Measurements from ENCODE around the gene FRA10AC1. TPM values are rescaled to one million over a fixed set of nuclear protein-coding genes. Genes with fewer than 3 reads are reported as not detected.

FRA10AC1 gene
- total and polyA plus RNA-seq, 2 of the 4 experiments (the other 2 are of a cell fraction), result 1.6 to 4.9 TPM

GRCh38 chr10:93723153-93723552 lies 20.8 kb upstream of the FRA10AC1 start:
- BruUV-seq (replicated peaks), result no TSS peak
- no peak overlapping the region for H2AK9ac ChIP-seq (replicated peaks; ENCODE audit: low read depth, low read length, poor library complexity)
- dilution Hi-C loops (cut with HindIII; ENCODE audit: low sequenced_read_pairs, unreplicated experiment), result no loop called here

More at GRCh38 chr10:93723153-93723552, 20.8 kb upstream of the FRA10AC1 start:
- Histone ChIP-seq H3K9me3 (ENCODE audit: control insufficient read depth, insufficient read depth, low read length) (no peaks in the 10 kb centered on the region), H2AFZ (replicated peaks; ENCODE audit: low read length, poor library complexity) (no peak overlapping the region), H2BK20ac (ENCODE audit: low read depth, low read length) (no peak overlapping the region), H2BK5ac (ENCODE audit: low read depth, low read length, poor library complexity, severe bottlenecking) (no peak overlapping the region), H3K4me1 (ENCODE audit: control insufficient read depth, insufficient read depth, low read length) (no peaks in the 10 kb centered on the region), H3K4me3 (ENCODE audit: insufficient read depth, low read depth, low read length) (no peak overlapping the region), H3K4ac (ENCODE audit: low read depth, low read length) (no peak overlapping the region), H3K56ac (ENCODE audit: extremely low read depth, insufficient read depth, low read length) (no peak overlapping the region), H3K4me2 (ENCODE audit: low read depth, low read length) (no peak overlapping the region), H3K9ac (ENCODE audit: low read depth, low read length) (no peak overlapping the region), H4K20me1 (ENCODE audit: insufficient read depth, low read length) (no peaks in the 10 kb centered on the region), H3K27me3 (ENCODE audit: control insufficient read depth, insufficient read depth, low read length) (peaks cover 13% of the 10 kb centered on the region), H2BK15ac (ENCODE audit: low read depth, low read length) (no peak overlapping the region), H3K9me1 (ENCODE audit: insufficient read depth, low read length) (no peaks in the 10 kb centered on the region), H3K18ac (ENCODE audit: low read depth, low read length) (no peak overlapping the region), H3K36me3 (ENCODE audit: control insufficient read depth, insufficient read depth, low read length) (no peaks in the 10 kb centered on the region), H3K79me1 (ENCODE audit: low read depth in 1 of 2, low read length in 2 of 2) (no peaks in the 10 kb centered on the region), H4K91ac (ENCODE audit: insufficient read depth, low read depth, low read length) (no peak overlapping the region), H3K27ac (ENCODE audit: insufficient read depth, low read length) (no peak overlapping the region), H4K5ac (ENCODE audit: low read depth, low read length) (no peak overlapping the region), H3K14ac (replicated peaks; ENCODE audit: low read depth, low read length) (no peak overlapping the region), H2BK120ac (ENCODE audit: low read depth, low read length) (no peak overlapping the region), H3K23ac (ENCODE audit: low read depth, low read length) (no peak overlapping the region), H4K8ac (ENCODE audit: low read depth in 2 of 2, low read length in 2 of 2) (no peak overlapping the region), H2AK5ac (ENCODE audit: low read depth, low read length) (no peak overlapping the region)
- in situ Hi-C loops (cut with MboI; ENCODE audit: low sequenced_read_pairs), result no loop called here
- no CpG with 5 or more reads among the region's 2 CpGs for WGBS, 2 experiments (ENCODE audit: extremely low coverage in 2 of 2, insufficient read length in 1 of 2)
- no peak for DNase-seq
- no peak for ATAC-seq (ENCODE audit: low read depth)
- TF ChIP-seq MAZ (IDR thresholded peaks at IDR 0.05; ENCODE audit: borderline replicate concordance, low read depth, low read length) (no peak), SMC3 (IDR thresholded peaks at IDR 0.05; ENCODE audit: low read depth, low read length) (no peak), RCOR1 (IDR thresholded peaks at IDR 0.05; ENCODE audit: insufficient replicate concordance, low read length) (no peak), POLR2A (IDR thresholded peaks at IDR 0.05; ENCODE audit: low read depth, low read length) (no peak), MAFK (IDR thresholded peaks at IDR 0.05; ENCODE audit: low read depth, low read length) (no peak), BHLHE40 (IDR thresholded peaks at IDR 0.05; ENCODE audit: low read depth, low read length) (no peak), FOS (IDR thresholded peaks at IDR 0.05; ENCODE audit: low read depth, low read length) (no peak)
- intact Hi-C loops (cut with micrococcal nuclease), result no loop called here
- ChIA-PET CTCF (no interaction called here), POLR2A (ENCODE audit: unreplicated experiment) (no interaction called here)
